Suprapubic skin (tissue), 4 donors: ENCODE data around the gene MYO18A. TPM values are rescaled to one million over a fixed set of nuclear protein-coding genes. Genes with fewer than 3 reads are reported as not detected.

Source experiments
- DNase-seq, 2 donors: peaks; one replicate each; pipeline ENCODE4 v3.0.0-alpha.2; 2019; ENCODE audit warnings: low spot score in 2 of 2
- H3K27ac ChIP-seq: fragments of 200-600 bp; sonication (generic); one replicate; pipeline ENCODE4 v1.5.1; 2019
- H3K27me3 ChIP-seq: fragments of 200-600 bp; sonication (generic); one replicate; pipeline ENCODE4 v1.5.1; 2019
- H3K36me3 ChIP-seq: fragments of 200-600 bp; sonication (generic); one replicate; pipeline ENCODE4 v1.5.1; 2019
- H3K4me1 ChIP-seq: fragments of 200-600 bp; sonication (generic); one replicate; pipeline ENCODE4 v1.5.1; 2019
- H3K4me3 ChIP-seq: fragments of 200-600 bp; sonication (generic); one replicate; pipeline ENCODE4 v1.5.1; 2019; ENCODE audit warnings: mild to moderate bottlenecking
- H3K9me3 ChIP-seq: fragments of 200-600 bp; sonication (generic); one replicate; pipeline ENCODE4 v1.5.1; 2019
- CTCF ChIP-seq, 2 donors: fragments of 200-600 bp in 1 of 2; fragments of 450-650 bp in 1 of 2; sonication (generic) in 1 of 2; IDR thresholded peaks; one replicate each; pipeline ENCODE4 v1.5.1; 2016 to 2019; ENCODE audit warnings: antibody characterized with exemption in 2 of 2, mild to moderate bottlenecking in 1 of 2, moderate library complexity in 1 of 2
- EP300 ChIP-seq: sonication (generic); formaldehyde crosslinking; IDR thresholded peaks from one replicate; pipeline ENCODE4 v1.6.1; 2017; ENCODE audit warnings: antibody characterized with exemption
- POLR2A ChIP-seq, 2 donors: fragments of 450-650 bp; IDR thresholded peaks; one replicate each; pipeline ENCODE4 v1.6.1; 2017; ENCODE audit warnings: antibody characterized with exemption in 2 of 2, mild to moderate bottlenecking in 2 of 2, moderate library complexity in 2 of 2
- POLR2AphosphoS5 ChIP-seq, 3 donors: sonication (generic); formaldehyde crosslinking; IDR thresholded peaks; one replicate each; pipeline ENCODE4 v1.6.1; 2017; ENCODE audit warnings: antibody characterized with exemption in 3 of 3
- WGBS: methylation state at CpG from one replicate; pipeline ENCODE4 v1.1.5; 2018; 5-methylcytosine and 5-hydroxymethylcytosine counted together
- total RNA-seq, 4 donors: library from RNA; depleted of rRNA; stranded (reverse); fragments of >200 nt; gene quantifications; one replicate each; pipeline ENCODE4 v1.1.0, GENCODE V29; 2016

The MYO18A gene
- total RNA-seq, 4 donors from 2014 or later, result 87.6 to 253 (median 106) TPM

DNA sequence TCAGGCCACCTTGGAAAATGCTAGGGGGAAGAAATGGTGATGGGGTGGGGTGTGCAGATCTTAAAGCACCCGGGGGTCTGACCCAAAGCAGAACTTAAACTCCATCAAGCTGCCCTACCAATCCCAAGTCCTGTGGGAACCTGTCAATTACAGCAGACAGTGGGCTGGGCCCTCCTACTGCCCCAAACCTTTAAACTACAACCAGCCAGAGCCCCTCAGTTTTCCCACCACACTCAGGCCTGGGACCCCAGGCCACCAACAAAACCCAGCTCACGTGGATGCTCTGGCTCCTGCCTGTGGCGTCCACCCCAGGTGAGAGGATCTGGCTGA is 2.7 kb downstream of the MYO18A start:
- Histone ChIP-seq H3K4me3 (no peak overlapping the region), H3K27me3 (no peaks in the 10 kb centered on the region), H3K4me1 (peaks cover 62% of the 10 kb centered on the region), H3K36me3 (no peaks in the 10 kb centered on the region), H3K9me3 (no peaks in the 10 kb centered on the region), H3K27ac (peak overlapping the region; percentile 87)
- WGBS, result 54% methylated on average over 3 of the region's 3 CpGs
- no peak for DNase-seq
- TF ChIP-seq EP300, result no peak
- no peak for TF ChIP-seq POLR2A (IDR thresholded peaks at IDR 0.05)
- no peak for TF ChIP-seq POLR2AphosphoS5 (IDR thresholded peaks at IDR 0.05)
- no peak for TF ChIP-seq CTCF (IDR thresholded peaks at IDR 0.05)

- H3K36me3 ChIP-seq, result no peaks in the 10 kb centered on the region
- H3K4me1 ChIP-seq, result peaks cover 59% of the 10 kb centered on the region
- TF ChIP-seq POLR2A (IDR thresholded peaks at IDR 0.05), result no peak
- no peak for TF ChIP-seq POLR2AphosphoS5 (IDR thresholded peaks at IDR 0.05)
- no peak for TF ChIP-seq EP300
- TF ChIP-seq CTCF (IDR thresholded peaks at IDR 0.05), result no peak
- peak overlapping the region; percentile 87 for H3K27ac ChIP-seq
- H3K27me3 ChIP-seq, result no peaks in the 10 kb centered on the region
- no peaks in the 10 kb centered on the region for H3K9me3 ChIP-seq
- 2% methylated on average over 38 of the region's 51 CpGs for WGBS
- peak overlapping the region; percentile 58 for H3K4me3 ChIP-seq
- no peak for DNase-seq
Observed at GRCh38 chr17:29176558-29177351, 3.4 kb downstream of the MYO18A start.

- 96% methylated on average over 6 of the region's 6 CpGs for WGBS
- Histone ChIP-seq H3K27ac (no peak overlapping the region), H3K4me3 (no peak overlapping the region), H3K27me3 (no peaks in the 10 kb centered on the region), H3K9me3 (no peaks in the 10 kb centered on the region), H3K4me1 (peaks cover 45% of the 10 kb centered on the region), H3K36me3 (no peaks in the 10 kb centered on the region)
- no peak for DNase-seq
- TF ChIP-seq CTCF (IDR thresholded peaks at IDR 0.05) (no peak), POLR2A (IDR thresholded peaks at IDR 0.05) (no peak), POLR2AphosphoS5 (IDR thresholded peaks at IDR 0.05) (no peak), EP300 (no peak)
Observed at GRCh38 chr17:29175349-29175748, 4.8 kb downstream of the MYO18A start.

GRCh38 chr17:29172589-29172988 is 7.6 kb downstream of the MYO18A start:
- Histone ChIP-seq H3K4me3 (no peak overlapping the region), H3K27ac (no peak overlapping the region), H3K9me3 (no peaks in the 10 kb centered on the region), H3K4me1 (peaks cover 20% of the 10 kb centered on the region), H3K36me3 (no peaks in the 10 kb centered on the region), H3K27me3 (no peaks in the 10 kb centered on the region)
- 84% methylated on average over 1 of the region's 1 CpG for whole genome bisulfite sequencing
- no peak for DNase-seq
- TF ChIP-seq POLR2AphosphoS5 (IDR thresholded peaks at IDR 0.05), result no peak
- TF ChIP-seq CTCF (IDR thresholded peaks at IDR 0.05), result no peak
- no peak for TF ChIP-seq EP300
- no peak for TF ChIP-seq POLR2A (IDR thresholded peaks at IDR 0.05)

GRCh38 chr17:29170682-29171081 is 9.5 kb downstream of the MYO18A start:
- Histone ChIP-seq H3K27me3 (no peaks in the 10 kb centered on the region), H3K36me3 (peaks cover 12% of the 10 kb centered on the region), H3K4me1 (peaks cover 1% of the 10 kb centered on the region), H3K27ac (no peak overlapping the region), H3K4me3 (no peak overlapping the region), H3K9me3 (no peaks in the 10 kb centered on the region)
- 95% methylated on average over 3 of the region's 3 CpGs for WGBS
- DNase-seq, result no peak
- TF ChIP-seq EP300, result no peak
- TF ChIP-seq POLR2AphosphoS5 (IDR thresholded peaks at IDR 0.05), result no peak
- TF ChIP-seq CTCF (IDR thresholded peaks at IDR 0.05), result no peak
- TF ChIP-seq POLR2A (IDR thresholded peaks at IDR 0.05), result no peak
